GM19438 (cell line): ENCODE results near the gene PDIA4.
"Not testable (repeated sequence)": the region's sequence is repeated elsewhere in the genome, so short reads cannot be mapped to it uniquely, and the experiment has no call there.

Experiments
- ATAC-seq: cut with Tn5 transposase; IDR thresholded peaks from one replicate; pipeline ENCODE4 v1.9.1; 2021; ENCODE audit warnings: low read depth; ENCODE audit not compliant: unreplicated experiment

The PDIA4 gene

GRCh38 chr7:149028346-149029109, at the start of gene PDIA4:
TSS of gene PDIA4 (minus strand) at chr7:149028505. CDS start at chr7:149028408, 97 bp downstream.
- peak; percentile 87 for ATAC-seq

- no peak for ATAC-seq
Measured at GRCh38 chr7:149077594-149077993, 49.3 kb upstream of the PDIA4 start.

GRCh38 chr7:149075286-149075685, 47.0 kb upstream of the PDIA4 start:
- ATAC-seq, result no peak

GRCh38 chr7:149074116-149074885, 46.0 kb upstream of the PDIA4 start:
- ATAC-seq, result no peak

- ATAC-seq, result no peak
Measured at GRCh38 chr7:149072438-149072775, 44.1 kb upstream of the PDIA4 start.

- ATAC-seq, result no peak
Measured at GRCh38 chr7:149071641-149072437, 43.5 kb upstream of the PDIA4 start.

- no peak for ATAC-seq
Measured at GRCh38 chr7:149071182-149071635, 42.9 kb upstream of the PDIA4 start.

- no peak for ATAC-seq
Measured at GRCh38 chr7:149070372-149071125, 42.2 kb upstream of the PDIA4 start.

GRCh38 chr7:149067869-149068268, 39.6 kb upstream of the PDIA4 start:
- no peak for ATAC-seq

GRCh38 chr7:149063476-149063875, 35.2 kb upstream of the PDIA4 start:
- no peak for ATAC-seq

- ATAC-seq, result not testable (repeated sequence)
Measured at GRCh38 chr7:149062217-149062899, 34.1 kb upstream of the PDIA4 start.

- ATAC-seq, result no peak
Measured at GRCh38 chr7:149060156-149060555, 31.9 kb upstream of the PDIA4 start.

GRCh38 chr7:149053885-149054284, 25.6 kb upstream of the PDIA4 start:
- ATAC-seq, result no peak

GRCh38 chr7:149053384-149053783, 25.1 kb upstream of the PDIA4 start:
- no peak for ATAC-seq

- no peak for ATAC-seq
Measured at GRCh38 chr7:149050941-149051340, 22.6 kb upstream of the PDIA4 start.

- no peak for ATAC-seq
Measured at GRCh38 chr7:149048805-149049204, 20.5 kb upstream of the PDIA4 start.

- ATAC-seq, result no peak
Measured at GRCh38 chr7:149046416-149046815, 18.1 kb upstream of the PDIA4 start.

- ATAC-seq, result no peak
Measured at GRCh38 chr7:149043936-149044335, 15.6 kb upstream of the PDIA4 start.

GRCh38 chr7:149041350-149041749, 13.0 kb upstream of the PDIA4 start:
- ATAC-seq, result no peak

- not testable (repeated sequence) for ATAC-seq
Measured at GRCh38 chr7:149038641-149039040, 10.3 kb upstream of the PDIA4 start.
